HT-29 (cell line): ENCODE results near the gene TCP1. TPM values are rescaled to one million over a fixed set of nuclear protein-coding genes. Genes with fewer than 3 reads are reported as not detected.
"Not testable (repeated sequence)": the region's sequence is repeated elsewhere in the genome, so short reads cannot be mapped to it uniquely, and the experiment has no call there.

Experiments used
- DNase-seq: peaks from one replicate; pipeline ENCODE4 v3.0.0-alpha.2; 2015; ENCODE audit warnings: low spot score
- small RNA-seq: library from RNA; depleted of rRNA; stranded (forward); fragments of <200 nt; gene quantifications from one replicate; pipeline ENCODE3, GENCODE V24; 2014
- total RNA-seq: library from RNA; depleted of rRNA; stranded (reverse); fragments of >200 nt; shearing (Covaris generic); gene quantifications from 2 replicates; pipeline ENCODE4 v1.2.3, GENCODE V29; 2014; rRNA removed

TCP1 gene
- total RNA-seq, 1 experiment from 2014 or later, result 401 TPM

GRCh38 chr6:159742165-159742564 is 47.2 kb downstream of the TCP1 start:
- no peak for DNase-seq

GRCh38 chr6:159739341-159739740 is 50.1 kb downstream of the TCP1 start:
- DNase-seq, result no peak

GRCh38 chr6:159736908-159737307 is 52.5 kb downstream of the TCP1 start:
- no peak for DNase-seq

- not testable (repeated sequence) for DNase-seq
Measured at GRCh38 chr6:159733395-159733794, 56.0 kb downstream of the TCP1 start.

GRCh38 chr6:159732550-159732949 is 56.9 kb downstream of the TCP1 start:
- DNase-seq, result not testable (repeated sequence)

GRCh38 chr6:159730332-159730676 is 59.1 kb downstream of the TCP1 start:
- no peak for DNase-seq

- DNase-seq, result peak; percentile 9
Measured at GRCh38 chr6:159729598-159730331, 59.6 kb downstream of the TCP1 start.

- peak; percentile 26 for DNase-seq
Measured at GRCh38 chr6:159728531-159728964, 60.9 kb downstream of the TCP1 start.

Small RNAs within 50 kb of the gene (small RNA-seq; reads per million reads assigned to genes)
- 55.1 reads per million, percentile 96 among the genes with 10 or more reads in this experiment for gene SNORA20
- not detected for gene SNORA29

Other genes starting within 250 kb of the TCP1 start
- 64.8 and 69.7 TPM in 2 replicates for gene SOD2, start 96.4 kb downstream of the TCP1 start, total RNA-seq
- gene WTAP, start 62.1 kb downstream of the TCP1 start, total RNA-seq, result 53.2 and 61.5 TPM in 2 replicates
- 60.2 and 70.4 TPM in 2 replicates for gene ACAT2, start 27.6 kb downstream of the TCP1 start, total RNA-seq
- 98.4 and 101 TPM in 2 replicates for gene MRPL18, start 865 bp upstream of the TCP1 start, total RNA-seq
- not detected in 2 replicates for gene PNLDC1, start 10.7 kb upstream of the TCP1 start, total RNA-seq
- not detected in 2 replicates for gene MAS1, start 101.4 kb upstream of the TCP1 start, total RNA-seq
- 37.7 and 51.2 TPM in 2 replicates for gene IGF2R, start 179.5 kb upstream of the TCP1 start, total RNA-seq